Kidney (tissue), 14 donors: ENCODE results near the gene LSAMP. TPM values are rescaled to one million over a fixed set of nuclear protein-coding genes. Genes with fewer than 3 reads are reported as not detected.
"Not testable (repeated sequence)": the region's sequence is repeated elsewhere in the genome, so short reads cannot be mapped to it uniquely, and the experiment has no call there.

ENCODE experiments used
- DNase-seq, 5 donors: peaks; one replicate each; pipeline ENCODE4 v3.0.0-alpha.2; 2013 to 2020
- FAIRE-seq: peaks from 2 replicates; lab custom pipeline; 2012; peaks lifted over from hg19 to GRCh38; lab: Jason Lieb, UNC
- H3K27ac ChIP-seq, 2 donors: one replicate each; pipeline ENCODE4 v1.7.0; 2013; ENCODE audit warnings: low read depth in 2 of 2, low read length in 2 of 2, inconsistent platforms in 1 of 2
- H3K27me3 ChIP-seq: one replicate; pipeline ENCODE4 v1.7.1; 2013; ENCODE audit warnings: low read length, inconsistent platforms; ENCODE audit not compliant: control insufficient read depth, insufficient read depth
- H3K36me3 ChIP-seq, 3 donors: one replicate each; pipeline versions ENCODE4 v1.7.0 to v1.7.1; 2013; ENCODE audit warnings: low read length in 3 of 3, control low read depth in 1 of 3, inconsistent platforms in 1 of 3; ENCODE audit not compliant: insufficient read depth in 3 of 3, control insufficient read depth in 2 of 3
- H3K4me1 ChIP-seq, 3 donors: one replicate each; pipeline versions ENCODE4 v1.7.0 to v1.7.1; 2013; ENCODE audit warnings: low read length in 3 of 3, inconsistent platforms in 1 of 3, low read depth in 1 of 3; ENCODE audit not compliant: control insufficient read depth in 2 of 3, insufficient read depth in 2 of 3
- H3K4me3 ChIP-seq, 3 donors: one replicate each; pipeline versions ENCODE4 v1.7.0 to v1.8.1; 2013; ENCODE audit warnings: low read length in 3 of 3, control low read depth in 1 of 3, inconsistent platforms in 1 of 3
- H3K9ac ChIP-seq, 3 donors: one replicate each; pipeline versions ENCODE4 v1.7.0 to v1.7.1; 2013; ENCODE audit warnings: low read length in 3 of 3, control low read depth in 1 of 3, inconsistent platforms in 1 of 3
- H3K9me3 ChIP-seq, 3 donors: one replicate each; pipeline versions ENCODE4 v1.7.0 to v1.7.1; 2013; ENCODE audit warnings: low read length in 3 of 3, control low read depth in 1 of 3, inconsistent platforms in 1 of 3; ENCODE audit not compliant: control insufficient read depth in 2 of 3, insufficient read depth in 1 of 3
- intact Hi-C: fragments of 100-400 bp; cut with DNase I; formaldehyde crosslinking; loops from one replicate; pipeline ENCODE4 v1.11.1; 2022
- polyA plus RNA-seq: library from polyadenylated mRNA; stranded (reverse); fragments of 350-450 nt; fragmentation: Illumina TruSeq; extraction: RNeasy Lipid Tissue Mini Kit (QIAGEN cat#74804); gene quantifications from one replicate; pipeline ENCODE4 v1.2.3, GENCODE V29; 2014; ENCODE audit warnings: low read depth, low replicate concordance; ENCODE audit not compliant: insufficient read depth
- total RNA-seq: library from RNA; stranded (reverse); fragmentation: NEBNext Ultra II Directional; extraction: Animal tissue kit (Norgen Biotek cat#: 25700); gene quantifications from one replicate; pipeline ENCODE4 v1.2.1, GENCODE V29; 2021
- TF ChIP-seq, protein P1 (sequence below): IDR thresholded peaks from 3 replicates; pipeline ENCODE4 v1.5.1; 2012; ENCODE audit warnings: mild to moderate bottlenecking, moderate library complexity, borderline replicate concordance; ENCODE audit not compliant: insufficient read depth; ENCODE audit errors: extremely low read depth
- donor health status: control.
- donor health status: control.
- donor health status: control.
- donor health status: control.
- donor health status: control.
- donor health status: DM: yes; HTN: yes; CAD: no.
- donor health status: Normal renal cell carcinoma (clear cell type).

The LSAMP gene
- total and polyA plus RNA-seq, 2 donors from 2014 or later = 1.4 to 3.5 TPM

DNA sequence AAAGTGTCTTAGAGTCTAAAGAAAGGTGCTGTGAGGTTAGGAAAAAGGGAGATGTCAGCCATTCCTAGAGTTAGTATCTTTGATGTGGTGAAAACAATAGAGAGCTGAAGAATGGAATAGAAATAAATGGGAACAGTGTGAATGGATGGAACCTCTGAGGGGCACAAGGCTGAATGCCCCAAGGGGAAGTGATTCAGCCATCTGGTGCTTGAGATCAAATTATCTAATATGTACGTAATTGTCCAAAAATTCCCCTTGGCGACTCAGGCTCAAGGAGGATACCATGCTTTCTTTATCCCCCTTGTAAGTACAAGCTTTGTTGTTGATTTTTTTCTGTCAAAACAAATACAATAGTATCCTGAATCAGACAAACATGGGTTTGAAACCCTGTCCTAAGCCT is 361.6 kb downstream of the LSAMP start:
- Histone ChIP-seq H3K4me1 (no peaks in the 10 kb centered on the region), H3K27me3 (no peaks in the 10 kb centered on the region), H3K36me3 (no peaks in the 10 kb centered on the region), H3K4me3 (no peak overlapping the region), H3K9me3 (no peaks in the 10 kb centered on the region), H3K27ac (no peak overlapping the region), H3K9ac (no peak overlapping the region)
- DNase-seq (no peak), FAIRE-seq (no peak)
- TF ChIP-seq, protein P1, sequence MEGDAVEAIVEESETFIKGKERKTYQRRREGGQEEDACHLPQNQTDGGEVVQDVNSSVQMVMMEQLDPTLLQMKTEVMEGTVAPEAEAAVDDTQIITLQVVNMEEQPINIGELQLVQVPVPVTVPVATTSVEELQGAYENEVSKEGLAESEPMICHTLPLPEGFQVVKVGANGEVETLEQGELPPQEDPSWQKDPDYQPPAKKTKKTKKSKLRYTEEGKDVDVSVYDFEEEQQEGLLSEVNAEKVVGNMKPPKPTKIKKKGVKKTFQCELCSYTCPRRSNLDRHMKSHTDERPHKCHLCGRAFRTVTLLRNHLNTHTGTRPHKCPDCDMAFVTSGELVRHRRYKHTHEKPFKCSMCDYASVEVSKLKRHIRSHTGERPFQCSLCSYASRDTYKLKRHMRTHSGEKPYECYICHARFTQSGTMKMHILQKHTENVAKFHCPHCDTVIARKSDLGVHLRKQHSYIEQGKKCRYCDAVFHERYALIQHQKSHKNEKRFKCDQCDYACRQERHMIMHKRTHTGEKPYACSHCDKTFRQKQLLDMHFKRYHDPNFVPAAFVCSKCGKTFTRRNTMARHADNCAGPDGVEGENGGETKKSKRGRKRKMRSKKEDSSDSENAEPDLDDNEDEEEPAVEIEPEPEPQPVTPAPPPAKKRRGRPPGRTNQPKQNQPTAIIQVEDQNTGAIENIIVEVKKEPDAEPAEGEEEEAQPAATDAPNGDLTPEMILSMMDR = no peak
- intact Hi-C loops = no loop called here

DNA sequence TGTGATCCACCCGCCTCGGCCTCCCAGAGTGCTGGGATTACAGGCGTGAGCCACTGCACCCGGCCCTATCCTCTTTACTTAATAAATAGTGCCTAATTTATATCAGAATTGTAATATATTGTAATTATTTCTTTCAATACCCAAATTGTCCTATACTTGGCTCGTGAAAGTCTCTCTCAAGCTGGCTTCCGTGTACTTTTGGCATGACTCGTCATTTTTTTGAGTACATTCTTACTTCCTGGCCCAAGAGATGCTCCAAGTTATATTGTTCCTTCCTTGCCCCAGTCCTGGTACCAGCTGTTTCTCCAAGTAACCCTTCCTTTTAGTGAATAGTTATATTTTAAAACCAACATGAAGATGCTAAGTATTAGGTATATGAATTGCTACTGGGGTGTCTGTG is 366.7 kb downstream of the LSAMP start:
- H3K4me1 ChIP-seq = no peaks in the 10 kb centered on the region
- H3K9ac ChIP-seq = no peak overlapping the region
- H3K27ac ChIP-seq = no peak overlapping the region
- FAIRE-seq (no peak), DNase-seq (no peak)
- H3K27me3 ChIP-seq = no peaks in the 10 kb centered on the region
- H3K9me3 ChIP-seq = no peaks in the 10 kb centered on the region
- H3K36me3 ChIP-seq = no peaks in the 10 kb centered on the region
- intact Hi-C loops = no loop called here
- H3K4me3 ChIP-seq = no peak overlapping the region
- TF ChIP-seq, protein P1 = no peak

DNA sequence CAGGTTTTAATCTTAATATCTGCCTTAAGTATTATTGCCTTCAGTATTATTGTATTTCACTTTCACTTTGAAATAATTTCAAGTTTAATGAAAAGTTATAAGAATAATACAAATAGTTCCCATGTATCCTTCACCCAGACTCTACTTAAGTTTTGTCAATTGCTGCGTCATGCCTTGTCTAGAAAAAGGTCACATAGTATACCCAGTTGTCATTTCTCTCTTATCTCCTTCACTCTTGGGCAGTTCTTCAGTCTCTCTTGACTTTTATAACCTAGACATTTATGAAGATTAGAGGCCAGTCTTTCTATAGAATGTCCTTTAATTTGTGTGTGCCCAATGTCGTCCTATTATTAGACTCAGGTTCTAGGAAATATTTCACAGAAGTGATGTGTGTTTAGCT is 367.7 kb downstream of the LSAMP start:
- Histone ChIP-seq H3K27ac (no peak overlapping the region), H3K36me3 (no peaks in the 10 kb centered on the region), H3K9ac (no peak overlapping the region), H3K27me3 (no peaks in the 10 kb centered on the region), H3K4me1 (no peaks in the 10 kb centered on the region), H3K9me3 (no peaks in the 10 kb centered on the region), H3K4me3 (no peak overlapping the region)
- no peak for DNase-seq
- intact Hi-C loops = no loop called here
- TF ChIP-seq, protein P1 = no peak
- FAIRE-seq = no peak

DNA sequence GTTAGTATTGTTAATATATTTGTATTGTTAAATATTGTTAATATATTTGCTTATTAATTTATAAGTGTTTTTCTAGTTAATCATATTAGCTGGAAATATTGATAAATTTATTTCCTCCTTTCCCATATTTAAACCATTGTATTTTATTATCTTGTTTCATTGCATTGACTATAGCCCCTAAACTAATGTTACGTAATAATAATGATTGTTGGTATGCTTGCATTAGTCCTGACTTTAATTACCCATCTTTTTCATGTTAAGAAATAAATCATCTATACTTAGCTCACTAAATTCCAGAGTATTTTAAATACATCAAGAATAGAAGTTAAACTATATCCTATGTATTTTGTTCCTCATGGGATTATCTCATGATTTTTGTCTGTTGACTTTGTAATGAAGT is 368.2 kb downstream of the LSAMP start:
- Histone ChIP-seq H3K9ac (no peak overlapping the region), H3K36me3 (no peaks in the 10 kb centered on the region), H3K27ac (no peak overlapping the region), H3K4me1 (no peaks in the 10 kb centered on the region), H3K9me3 (no peaks in the 10 kb centered on the region), H3K4me3 (no peak overlapping the region), H3K27me3 (no peaks in the 10 kb centered on the region)
- FAIRE-seq (no peak), DNase-seq (no peak)
- TF ChIP-seq, protein P1 = no peak
- intact Hi-C loops = no loop called here

DNA sequence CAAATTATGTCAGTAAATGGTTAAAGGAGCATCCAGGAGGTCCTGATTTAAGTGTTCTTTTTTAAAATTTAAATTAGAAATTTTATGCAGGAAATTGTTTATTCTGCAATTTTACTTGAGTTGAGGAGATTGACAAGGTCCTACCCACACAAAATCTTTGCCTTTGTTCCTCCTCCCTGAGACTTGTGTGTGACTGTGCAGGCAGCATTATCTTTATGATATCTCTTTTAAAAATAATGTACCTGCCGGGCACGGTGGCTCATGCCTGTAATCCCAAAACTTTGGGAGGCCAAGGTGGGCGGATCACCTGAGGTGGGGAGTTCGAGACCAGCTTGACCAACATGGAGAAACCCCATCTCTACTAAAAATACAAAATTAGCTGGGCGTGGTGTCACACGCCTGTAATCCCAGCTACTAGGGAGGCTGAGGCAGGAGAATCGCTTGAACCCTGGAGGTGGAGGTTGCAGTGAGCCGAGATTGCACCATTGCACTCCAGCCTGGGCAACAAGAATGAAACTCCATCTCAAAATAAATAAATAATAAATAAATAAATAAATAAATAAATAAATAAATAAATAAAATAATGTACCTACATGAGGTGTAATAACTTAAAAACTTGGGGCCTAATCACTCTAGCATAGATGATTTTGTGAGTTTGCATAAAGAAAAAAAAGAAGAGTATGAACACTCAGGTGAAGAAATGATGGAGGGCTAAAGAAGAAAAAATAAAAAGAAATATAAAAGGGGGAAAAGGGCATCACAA is 374.6 kb downstream of the LSAMP start:
- intact Hi-C loops, DNase-seq, H3K4me1 ChIP-seq, H3K9me3 ChIP-seq, H3K27ac ChIP-seq, H3K27me3 ChIP-seq, H3K9ac ChIP-seq, H3K4me3 ChIP-seq, FAIRE-seq, H3K36me3 ChIP-seq: not testable (repeated sequence)
